AG08396 (cell line): Measurements from ENCODE around the gene ZSCAN20.

ENCODE experiments used
- DNase-seq: peaks from one replicate; pipeline ENCODE4 v3.0.0; 2012; ENCODE audit warnings: low spot score, mixed read lengths

The ZSCAN20 gene

DNA sequence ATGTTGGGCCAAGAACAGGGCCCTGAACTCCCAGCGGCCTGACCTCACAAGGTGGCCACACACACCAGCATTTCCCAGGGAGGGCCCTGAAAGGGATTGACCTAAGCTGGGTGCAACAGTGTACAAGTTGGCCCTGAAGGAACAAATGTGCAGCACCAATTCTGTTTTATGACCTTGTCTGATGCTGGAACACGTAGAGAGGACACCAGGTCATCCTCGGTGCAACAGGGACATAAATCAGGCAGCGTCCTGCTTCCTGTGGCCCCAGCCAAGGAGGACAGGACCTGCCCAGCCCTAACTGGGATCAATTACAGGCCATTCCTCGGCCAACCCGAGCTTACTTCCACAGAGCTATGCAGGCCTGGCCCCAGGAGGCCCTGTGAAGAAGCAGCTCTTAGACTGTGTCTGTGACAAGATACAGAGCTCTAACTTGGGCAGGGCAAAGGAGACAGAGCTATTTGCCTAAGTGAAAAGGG is 28.7 kb upstream of the ZSCAN20 start:
- DNase-seq = no peak

GRCh38 chr1:33445108-33445507 is 27.3 kb upstream of the ZSCAN20 start:
- no peak for DNase-seq

GRCh38 chr1:33446590-33446989 is 25.9 kb upstream of the ZSCAN20 start:
- no peak for DNase-seq

GRCh38 chr1:33454646-33455282 is 17.7 kb upstream of the ZSCAN20 start:
- DNase-seq = no peak

DNA sequence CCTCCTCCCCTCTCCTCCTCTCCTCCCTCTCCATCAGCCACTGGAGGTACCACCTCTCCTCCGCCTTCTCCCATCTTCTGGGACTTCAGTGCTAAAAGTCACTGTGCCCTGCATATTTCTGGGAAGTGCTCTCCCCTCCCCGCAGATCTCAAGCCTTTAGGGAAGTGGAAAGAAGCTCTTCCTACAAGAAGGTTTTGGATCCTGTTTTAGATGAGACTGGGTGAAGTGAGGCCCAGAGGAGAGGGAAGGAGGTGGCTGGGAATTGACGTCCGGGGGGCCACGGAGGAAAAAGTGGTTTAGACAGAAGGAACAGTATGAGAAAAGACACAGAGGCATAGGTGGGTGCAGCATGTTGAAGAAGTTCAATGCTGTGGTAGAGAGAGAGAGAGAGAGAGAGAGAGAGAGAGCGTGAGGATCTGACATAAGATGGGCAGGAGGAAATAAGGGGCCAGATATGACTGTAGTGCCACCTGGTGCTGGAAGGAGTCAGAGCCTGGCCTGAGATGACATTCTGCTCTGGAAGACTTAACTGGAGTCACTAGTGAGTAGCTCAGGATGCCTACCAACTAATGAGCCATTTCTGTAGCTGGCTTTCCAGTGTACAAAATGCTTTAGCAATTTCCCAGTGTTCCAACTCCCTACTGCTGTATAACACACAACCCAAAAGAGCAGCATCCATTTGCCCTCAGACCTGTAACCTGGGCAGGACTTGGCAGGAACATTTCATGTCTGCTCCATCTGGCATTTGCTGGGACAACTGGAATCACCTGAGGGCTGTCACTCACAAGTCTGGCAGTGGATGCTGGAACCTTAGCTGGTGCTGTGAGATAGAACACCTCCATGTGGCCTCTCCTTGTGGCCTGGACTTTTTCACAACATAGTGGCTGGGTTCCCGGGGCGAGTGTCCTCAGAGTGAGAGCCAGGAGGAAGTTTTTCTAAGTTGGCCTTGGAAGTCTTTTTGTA is 16.6 kb upstream of the ZSCAN20 start:
- DNase-seq = peak; percentile 75

- DNase-seq = no peak
Measured at GRCh38 chr1:33456502-33456886, 16.0 kb upstream of the ZSCAN20 start.

- no peak for DNase-seq
Measured at GRCh38 chr1:33459691-33460090, 12.8 kb upstream of the ZSCAN20 start.

- DNase-seq = no peak
Measured at GRCh38 chr1:33460144-33460543, 12.3 kb upstream of the ZSCAN20 start.

DNA sequence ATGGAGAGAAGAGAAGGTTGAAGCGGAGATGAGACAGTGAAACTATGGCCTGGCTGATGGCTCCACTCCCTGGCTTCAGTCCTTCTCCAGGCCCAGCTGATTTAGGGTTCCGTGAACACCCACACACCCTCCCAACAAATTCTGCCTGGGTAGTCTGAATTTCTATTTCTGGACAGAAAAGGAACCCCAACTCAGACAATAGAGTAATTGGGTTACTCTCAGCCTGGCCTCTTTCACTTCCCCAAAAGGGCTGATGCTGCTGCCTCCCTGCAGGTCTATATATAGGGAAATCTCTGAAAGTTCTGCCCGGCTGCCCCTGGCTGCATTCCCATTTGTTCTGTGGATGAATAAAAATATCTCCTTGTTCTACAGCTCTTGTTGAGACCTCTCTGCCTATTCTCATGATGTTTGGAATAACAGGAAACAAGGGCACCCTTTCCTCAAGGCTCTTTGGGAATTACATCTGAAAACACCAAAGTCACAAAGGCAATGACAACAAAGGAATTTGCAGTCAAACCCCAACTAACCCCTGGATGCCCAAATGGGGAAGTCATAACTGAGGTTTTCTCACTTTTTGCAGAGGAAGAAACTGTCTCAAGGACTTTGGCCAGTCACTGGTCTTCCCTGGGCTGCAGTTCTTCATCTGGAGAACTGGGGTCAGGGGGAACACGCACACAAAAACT is 11.4 kb upstream of the ZSCAN20 start:
- no peak for DNase-seq

- no peak for DNase-seq
Measured at GRCh38 chr1:33462405-33463164, 9.9 kb upstream of the ZSCAN20 start.

DNA sequence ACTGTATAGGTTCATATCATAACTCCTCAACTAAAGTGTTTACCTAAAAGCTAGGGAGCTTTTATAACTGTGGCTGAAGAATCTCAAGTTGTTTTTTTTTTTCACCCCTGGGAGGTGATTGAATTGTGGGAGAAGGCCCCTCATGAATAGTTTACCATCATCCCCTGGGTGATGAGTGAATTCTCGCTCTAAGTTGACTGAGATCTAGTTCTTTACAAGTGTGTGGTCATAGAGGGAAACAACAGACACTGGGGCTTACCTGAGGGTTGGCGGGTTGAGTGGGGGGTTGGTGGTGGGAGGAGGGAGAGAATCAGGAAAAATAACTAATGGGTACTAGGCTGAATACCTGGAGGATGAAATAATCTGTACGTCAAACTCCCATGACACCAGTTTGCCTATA is 7.9 kb upstream of the ZSCAN20 start:
- no peak for DNase-seq

GRCh38 chr1:33465316-33465715 is 7.1 kb upstream of the ZSCAN20 start:
- DNase-seq = no peak

- no peak for DNase-seq
Measured at GRCh38 chr1:33466159-33466558, 6.3 kb upstream of the ZSCAN20 start.

- no peak for DNase-seq
Measured at GRCh38 chr1:33468011-33468410, 4.4 kb upstream of the ZSCAN20 start.

- DNase-seq = no peak
Measured at GRCh38 chr1:33468531-33468930, 3.9 kb upstream of the ZSCAN20 start.

DNA sequence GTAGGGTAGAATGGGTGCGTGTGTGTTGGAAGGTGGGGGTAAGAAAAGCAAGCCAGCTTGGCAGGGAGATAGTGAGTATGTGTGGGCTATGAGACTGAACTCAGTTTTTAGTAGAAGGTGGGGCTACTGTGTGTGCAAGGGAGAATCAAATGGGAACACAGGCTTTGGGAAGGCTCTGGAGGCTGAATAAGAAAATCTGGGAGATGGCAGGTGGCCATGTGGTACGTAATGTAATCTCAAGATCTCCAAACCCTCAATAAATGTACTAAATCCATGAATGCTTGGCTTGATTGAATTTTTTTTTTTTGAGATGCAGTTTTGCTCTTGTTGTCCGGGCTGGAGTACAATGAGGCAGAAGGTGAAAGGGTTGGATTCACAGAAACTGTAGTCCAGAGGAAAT is 3.5 kb upstream of the ZSCAN20 start:
- DNase-seq = no peak

DNA sequence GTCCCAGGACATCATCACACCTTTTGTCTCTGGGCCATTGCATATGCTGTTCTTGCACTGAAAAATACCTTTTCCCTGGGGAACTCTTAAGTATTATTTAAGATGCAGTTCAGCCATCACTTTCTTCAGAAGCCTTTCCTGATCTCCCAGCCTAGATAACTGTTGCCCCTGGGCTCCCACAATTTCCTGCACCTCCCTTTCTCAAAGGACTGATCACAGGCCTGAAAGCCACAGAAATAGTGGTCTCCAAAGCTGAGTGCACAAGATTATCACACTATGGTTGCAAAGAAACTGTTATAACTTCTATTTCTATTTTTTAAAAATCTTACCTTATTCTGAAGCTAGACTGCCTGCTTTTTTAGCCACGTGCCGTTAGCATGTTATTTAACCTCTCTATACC is 2.8 kb upstream of the ZSCAN20 start:
- no peak for DNase-seq

GRCh38 chr1:33470495-33471012 is 1.9 kb upstream of the ZSCAN20 start:
- peak; percentile 71 for DNase-seq

- DNase-seq = no peak
Measured at GRCh38 chr1:33471416-33471815, 1.0 kb upstream of the ZSCAN20 start.

GRCh38 chr1:33473900-33474299 is 1.5 kb downstream of the ZSCAN20 start:
- no peak for DNase-seq

- no peak for DNase-seq
Measured at GRCh38 chr1:33477451-33477850, 5.0 kb downstream of the ZSCAN20 start.

DNA sequence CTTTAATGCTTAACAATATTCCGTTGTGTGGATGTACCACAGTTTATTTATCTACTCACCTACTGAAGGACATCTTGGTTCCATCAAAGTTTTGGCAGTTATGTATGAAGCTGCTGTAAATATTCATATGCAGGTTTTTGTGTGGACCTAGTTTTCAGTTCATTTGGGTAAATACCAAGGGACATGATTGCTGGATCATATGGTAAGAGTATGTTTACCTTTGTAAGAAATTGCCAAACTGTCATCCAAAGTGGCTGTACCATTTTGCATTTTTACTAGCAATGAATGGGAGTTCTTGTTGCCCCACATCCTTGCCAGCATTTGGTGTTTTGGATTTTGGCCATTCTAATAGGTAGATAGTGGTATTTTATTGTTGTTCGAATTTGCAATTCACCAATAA is 10.0 kb downstream of the ZSCAN20 start:
- DNase-seq = no peak
